Suprapubic skin (tissue), 4 donors: ENCODE data around the gene POLR2L. TPM values are rescaled to one million over a fixed set of nuclear protein-coding genes. Genes with fewer than 3 reads are reported as not detected.

Source experiments
- DNase-seq, 2 donors: peaks; one replicate each; pipeline ENCODE4 v3.0.0-alpha.2; 2019; ENCODE audit warnings: low spot score in 2 of 2
- H3K27ac ChIP-seq: fragments of 200-600 bp; sonication (generic); one replicate; pipeline ENCODE4 v1.5.1; 2019
- H3K27me3 ChIP-seq: fragments of 200-600 bp; sonication (generic); one replicate; pipeline ENCODE4 v1.5.1; 2019
- H3K36me3 ChIP-seq: fragments of 200-600 bp; sonication (generic); one replicate; pipeline ENCODE4 v1.5.1; 2019
- H3K4me1 ChIP-seq: fragments of 200-600 bp; sonication (generic); one replicate; pipeline ENCODE4 v1.5.1; 2019
- H3K4me3 ChIP-seq: fragments of 200-600 bp; sonication (generic); one replicate; pipeline ENCODE4 v1.5.1; 2019; ENCODE audit warnings: mild to moderate bottlenecking
- H3K9me3 ChIP-seq: fragments of 200-600 bp; sonication (generic); one replicate; pipeline ENCODE4 v1.5.1; 2019
- CTCF ChIP-seq, 2 donors: fragments of 200-600 bp in 1 of 2; fragments of 450-650 bp in 1 of 2; sonication (generic) in 1 of 2; IDR thresholded peaks; one replicate each; pipeline ENCODE4 v1.5.1; 2016 to 2019; ENCODE audit warnings: antibody characterized with exemption in 2 of 2, mild to moderate bottlenecking in 1 of 2, moderate library complexity in 1 of 2
- EP300 ChIP-seq: sonication (generic); formaldehyde crosslinking; IDR thresholded peaks from one replicate; pipeline ENCODE4 v1.6.1; 2017; ENCODE audit warnings: antibody characterized with exemption
- POLR2A ChIP-seq, 2 donors: fragments of 450-650 bp; IDR thresholded peaks; one replicate each; pipeline ENCODE4 v1.6.1; 2017; ENCODE audit warnings: antibody characterized with exemption in 2 of 2, mild to moderate bottlenecking in 2 of 2, moderate library complexity in 2 of 2
- POLR2AphosphoS5 ChIP-seq, 3 donors: sonication (generic); formaldehyde crosslinking; IDR thresholded peaks; one replicate each; pipeline ENCODE4 v1.6.1; 2017; ENCODE audit warnings: antibody characterized with exemption in 3 of 3
- WGBS: methylation state at CpG from one replicate; pipeline ENCODE4 v1.1.5; 2018; 5-methylcytosine and 5-hydroxymethylcytosine counted together
- total RNA-seq, 4 donors: library from RNA; depleted of rRNA; stranded (reverse); fragments of >200 nt; gene quantifications; one replicate each; pipeline ENCODE4 v1.1.0, GENCODE V29; 2016

POLR2L gene
- total RNA-seq, 4 donors from 2014 or later, result 31.1 to 76.4 (median 56.4) TPM

GRCh38 chr11:882596-882995 lies 40.3 kb upstream of the POLR2L start:
- TF ChIP-seq EP300, result no peak
- TF ChIP-seq POLR2AphosphoS5 (IDR thresholded peaks at IDR 0.05), result no peak
- TF ChIP-seq CTCF (IDR thresholded peaks at IDR 0.05), result no peak
- no peak for TF ChIP-seq POLR2A (IDR thresholded peaks at IDR 0.05)
- no peak for DNase-seq
- H3K27ac ChIP-seq, result no peak overlapping the region
- peaks cover 49% of the 10 kb centered on the region for H3K36me3 ChIP-seq
- H3K9me3 ChIP-seq, result no peaks in the 10 kb centered on the region
- H3K27me3 ChIP-seq, result no peaks in the 10 kb centered on the region
- no peaks in the 10 kb centered on the region for H3K4me1 ChIP-seq
- no peak overlapping the region for H3K4me3 ChIP-seq
- 72% methylated on average over 14 of the region's 14 CpGs for WGBS

- no peak for TF ChIP-seq POLR2A (IDR thresholded peaks at IDR 0.05)
- no peak for TF ChIP-seq CTCF (IDR thresholded peaks at IDR 0.05)
- TF ChIP-seq POLR2AphosphoS5 (IDR thresholded peaks at IDR 0.05), result no peak
- no peak for TF ChIP-seq EP300
- Histone ChIP-seq H3K4me3 (no peak overlapping the region), H3K36me3 (peaks cover 40% of the 10 kb centered on the region), H3K4me1 (peaks cover 8% of the 10 kb centered on the region), H3K27me3 (no peaks in the 10 kb centered on the region), H3K9me3 (no peaks in the 10 kb centered on the region), H3K27ac (no peak overlapping the region)
- WGBS, result 89% methylated on average over 8 of the region's 14 CpGs
- DNase-seq, result no peak
Observed at GRCh38 chr11:880447-880846, 38.1 kb upstream of the POLR2L start.

GRCh38 chr11:877565-877964 lies 35.2 kb upstream of the POLR2L start:
- TF ChIP-seq POLR2A (IDR thresholded peaks at IDR 0.05), result no peak
- no peak for TF ChIP-seq POLR2AphosphoS5 (IDR thresholded peaks at IDR 0.05)
- TF ChIP-seq CTCF (IDR thresholded peaks at IDR 0.05), result no peak
- no peak for TF ChIP-seq EP300
- Histone ChIP-seq H3K4me3 (no peak overlapping the region), H3K36me3 (peaks cover 30% of the 10 kb centered on the region), H3K4me1 (peaks cover 8% of the 10 kb centered on the region), H3K27me3 (no peaks in the 10 kb centered on the region), H3K27ac (no peak overlapping the region), H3K9me3 (no peaks in the 10 kb centered on the region)
- no peak for DNase-seq
- 93% methylated on average over 11 of the region's 11 CpGs for WGBS

GRCh38 chr11:876545-876944 lies 34.2 kb upstream of the POLR2L start:
- no peaks in the 10 kb centered on the region for H3K9me3 ChIP-seq
- TF ChIP-seq EP300, result no peak
- no peak for TF ChIP-seq CTCF (IDR thresholded peaks at IDR 0.05)
- no peak for TF ChIP-seq POLR2A (IDR thresholded peaks at IDR 0.05)
- TF ChIP-seq POLR2AphosphoS5 (IDR thresholded peaks at IDR 0.05), result no peak
- no CpG with 5 or more reads among the region's 12 CpGs for WGBS
- no peaks in the 10 kb centered on the region for H3K27me3 ChIP-seq
- H3K4me1 ChIP-seq, result peaks cover 8% of the 10 kb centered on the region
- peaks cover 28% of the 10 kb centered on the region for H3K36me3 ChIP-seq
- no peak overlapping the region for H3K27ac ChIP-seq
- H3K4me3 ChIP-seq, result no peak overlapping the region
- DNase-seq, result no peak

GRCh38 chr11:875769-876301 lies 33.5 kb upstream of the POLR2L start:
- peaks cover 28% of the 10 kb centered on the region for H3K36me3 ChIP-seq
- TF ChIP-seq EP300, result no peak
- TF ChIP-seq POLR2A (IDR thresholded peaks at IDR 0.05), result no peak
- no peak for TF ChIP-seq POLR2AphosphoS5 (IDR thresholded peaks at IDR 0.05)
- no peak for TF ChIP-seq CTCF (IDR thresholded peaks at IDR 0.05)
- no peak overlapping the region for H3K4me3 ChIP-seq
- H3K4me1 ChIP-seq, result peaks cover 8% of the 10 kb centered on the region
- no peak for DNase-seq
- WGBS, result 88% methylated on average over 21 of the region's 21 CpGs
- no peaks in the 10 kb centered on the region for H3K9me3 ChIP-seq
- no peaks in the 10 kb centered on the region for H3K27me3 ChIP-seq
- H3K27ac ChIP-seq, result no peak overlapping the region
